OCI-LY7 (cell line): ENCODE measurements around the gene EXOC6B.

Experiments used
- EZH2phosphoT487 ChIP-seq: fragments of 200-600 bp; sonication (generic); IDR thresholded peaks from 2 replicates; pipeline ENCODE4 v1.6.1; 2018; ENCODE audit warnings: low read depth, borderline replicate concordance, mild to moderate bottlenecking, mixed run types, antibody characterized with exemption, low read length, moderate library complexity, mixed read lengths
- TF ChIP-seq, protein P1 (sequence below): fragments of 200-600 bp; sonication (generic); conservative IDR thresholded peaks from 2 replicates; pipeline ENCODE4 v1.5.1; 2014; ENCODE audit warnings: mild to moderate bottlenecking, antibody characterized with exemption, low read length, moderate library complexity, mixed read lengths

DNA sequence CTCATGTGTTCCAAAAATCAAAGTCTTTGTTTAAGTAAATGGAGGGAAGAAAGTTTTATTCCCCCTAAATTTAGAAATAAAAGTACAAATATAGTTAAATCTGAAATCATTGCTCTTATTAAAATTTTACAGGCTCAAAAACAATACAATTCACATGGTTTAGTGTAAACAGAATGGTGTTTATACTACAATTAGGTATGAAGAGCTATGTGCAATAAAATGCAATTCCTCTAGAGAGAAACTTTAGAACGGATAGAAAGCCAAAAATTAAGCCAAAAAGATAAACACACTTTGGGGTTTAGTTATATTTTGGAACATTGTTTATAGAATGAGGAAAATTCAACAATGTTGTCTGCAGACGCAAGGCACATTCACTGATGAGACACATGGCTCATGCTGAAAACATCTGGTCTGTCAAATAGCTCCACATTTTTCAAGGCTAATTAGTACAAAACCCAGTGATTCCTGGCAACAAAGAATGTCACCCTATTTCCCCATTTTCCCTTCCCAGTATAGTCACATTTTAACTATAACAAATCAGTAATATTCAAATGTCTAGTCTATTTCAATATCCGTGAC is 103.3 kb downstream of the EXOC6B start:
- TF ChIP-seq, protein P1, sequence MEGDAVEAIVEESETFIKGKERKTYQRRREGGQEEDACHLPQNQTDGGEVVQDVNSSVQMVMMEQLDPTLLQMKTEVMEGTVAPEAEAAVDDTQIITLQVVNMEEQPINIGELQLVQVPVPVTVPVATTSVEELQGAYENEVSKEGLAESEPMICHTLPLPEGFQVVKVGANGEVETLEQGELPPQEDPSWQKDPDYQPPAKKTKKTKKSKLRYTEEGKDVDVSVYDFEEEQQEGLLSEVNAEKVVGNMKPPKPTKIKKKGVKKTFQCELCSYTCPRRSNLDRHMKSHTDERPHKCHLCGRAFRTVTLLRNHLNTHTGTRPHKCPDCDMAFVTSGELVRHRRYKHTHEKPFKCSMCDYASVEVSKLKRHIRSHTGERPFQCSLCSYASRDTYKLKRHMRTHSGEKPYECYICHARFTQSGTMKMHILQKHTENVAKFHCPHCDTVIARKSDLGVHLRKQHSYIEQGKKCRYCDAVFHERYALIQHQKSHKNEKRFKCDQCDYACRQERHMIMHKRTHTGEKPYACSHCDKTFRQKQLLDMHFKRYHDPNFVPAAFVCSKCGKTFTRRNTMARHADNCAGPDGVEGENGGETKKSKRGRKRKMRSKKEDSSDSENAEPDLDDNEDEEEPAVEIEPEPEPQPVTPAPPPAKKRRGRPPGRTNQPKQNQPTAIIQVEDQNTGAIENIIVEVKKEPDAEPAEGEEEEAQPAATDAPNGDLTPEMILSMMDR = no peak
- no peak for TF ChIP-seq EZH2phosphoT487
